HFF-Myc (cell line): Measurements from ENCODE around the gene EHD4.

Experiments
- DNase-seq: peaks from one replicate; pipeline ENCODE4 v3.0.0-alpha.2; 2011; ENCODE audit warnings: low read depth; ENCODE audit errors: extremely low read depth
- H3K4me3 ChIP-seq: replicated peaks from 2 replicates; pipeline ENCODE4 v1.5.1; 2011; ENCODE audit warnings: low read depth, mild to moderate bottlenecking, control low read depth, low read length
- CTCF ChIP-seq: IDR thresholded peaks from 2 replicates; pipeline ENCODE4 v1.5.1; 2012; ENCODE audit warnings: mild to moderate bottlenecking, low read depth, low read length, control low read depth; ENCODE audit errors: missing control alignments

EHD4 gene

GRCh38 chr15:41950489-41950888 lies 21.9 kb downstream of the EHD4 start:
- no peak for DNase-seq
- no peak for TF ChIP-seq CTCF
- H3K4me3 ChIP-seq: no peak overlapping the region

- no peak for DNase-seq
- TF ChIP-seq CTCF: no peak
- H3K4me3 ChIP-seq: no peak overlapping the region
Observed at GRCh38 chr15:41950127-41950483, 22.3 kb downstream of the EHD4 start.

DNA sequence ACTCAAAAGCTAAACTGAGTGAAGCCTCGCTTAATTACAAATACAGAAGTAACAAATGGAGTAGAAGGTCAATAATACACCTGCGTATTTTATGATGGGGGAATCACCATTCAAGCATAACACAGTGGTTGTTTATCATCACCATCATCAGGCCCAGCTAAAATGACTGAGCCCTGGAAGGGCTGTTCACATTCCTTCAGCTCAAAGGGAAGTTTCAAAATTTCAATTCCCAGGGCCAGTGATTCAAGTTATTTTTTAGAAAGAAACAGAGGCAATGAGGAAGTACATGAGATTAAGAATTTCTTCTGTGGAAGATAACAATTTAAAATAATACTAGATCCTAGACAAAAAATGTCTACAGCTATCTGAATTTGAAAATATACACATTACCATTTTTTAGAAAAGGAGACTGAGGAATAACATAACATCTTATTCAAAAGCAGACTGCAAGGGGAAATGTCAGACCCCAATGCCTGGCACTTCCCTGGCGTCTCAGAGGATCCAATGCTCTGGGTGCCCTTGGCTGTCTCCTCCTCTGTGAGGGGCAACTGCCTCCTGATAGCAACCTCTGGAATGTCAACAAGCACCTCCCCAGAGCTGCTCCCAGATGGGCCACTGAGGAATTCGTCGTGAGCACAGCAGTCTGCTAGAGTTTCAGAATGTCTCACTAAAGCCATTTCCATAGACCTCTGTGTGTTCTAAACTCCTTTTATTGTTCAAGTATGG lies 22.8 kb downstream of the EHD4 start:
- no peak for TF ChIP-seq CTCF
- no peak for DNase-seq
- no peak overlapping the region for H3K4me3 ChIP-seq

DNA sequence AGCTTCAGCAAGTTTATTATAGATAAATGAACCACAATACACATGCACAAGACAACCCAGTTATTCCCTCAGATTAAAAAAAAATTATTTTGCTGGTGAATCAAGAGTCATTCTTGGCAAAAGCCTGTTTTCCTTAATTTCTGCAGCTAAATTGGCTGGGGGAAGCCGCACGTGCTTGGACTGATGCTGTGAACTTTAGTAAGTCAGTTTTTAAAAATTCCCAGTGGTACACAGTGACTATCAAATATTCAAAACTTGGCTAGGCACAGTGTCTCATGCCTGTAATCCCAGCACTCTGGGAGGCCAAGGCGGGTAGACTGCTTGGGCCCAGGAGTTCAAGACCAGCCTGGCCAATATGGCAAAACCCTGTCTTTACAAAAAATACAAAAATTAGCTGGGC lies 23.9 kb downstream of the EHD4 start:
- TF ChIP-seq CTCF: no peak
- no peak for DNase-seq
- no peak overlapping the region for H3K4me3 ChIP-seq

DNA sequence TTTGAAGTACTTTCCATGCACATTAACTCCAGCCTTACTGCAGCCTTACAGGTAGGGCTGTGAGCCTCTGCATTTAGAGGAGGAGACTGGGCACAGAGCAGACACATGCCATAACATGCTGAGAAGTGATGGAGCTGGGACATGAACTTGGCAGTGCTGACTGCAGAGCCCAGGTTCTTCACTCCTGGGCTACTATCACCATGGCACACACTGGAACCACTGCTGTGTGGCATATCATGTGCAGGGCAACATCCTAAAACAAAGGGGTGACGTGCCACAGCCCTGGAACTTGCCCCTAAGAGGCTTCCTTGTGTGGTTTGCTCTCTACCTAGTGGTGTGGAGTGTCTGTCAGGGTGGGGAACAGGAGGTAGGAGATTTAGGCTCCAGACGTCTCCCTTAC lies 25.4 kb downstream of the EHD4 start:
- DNase-seq: no peak
- no peak for TF ChIP-seq CTCF
- no peak overlapping the region for H3K4me3 ChIP-seq

DNA sequence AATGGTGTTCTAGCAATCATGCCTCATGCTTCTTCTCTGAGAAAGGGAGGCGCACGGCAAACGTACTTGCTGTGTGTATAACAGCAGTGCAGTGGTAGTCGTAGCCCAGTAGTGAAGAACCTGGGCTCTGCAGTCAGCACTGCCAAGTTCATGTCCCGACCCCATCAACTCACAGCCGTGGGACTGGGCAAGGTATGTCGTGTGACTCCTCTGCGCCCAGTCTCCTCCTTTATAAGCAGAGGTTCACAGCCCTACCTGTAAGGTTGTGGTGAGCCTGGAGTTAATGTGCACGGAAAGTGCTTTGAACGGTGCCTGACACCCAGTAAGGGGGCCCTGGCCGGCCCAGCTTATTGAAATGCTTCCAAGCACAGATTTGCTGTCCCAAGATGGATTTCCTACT lies 26.6 kb downstream of the EHD4 start:
- no peak overlapping the region for H3K4me3 ChIP-seq
- no peak for DNase-seq
- TF ChIP-seq CTCF: no peak

DNA sequence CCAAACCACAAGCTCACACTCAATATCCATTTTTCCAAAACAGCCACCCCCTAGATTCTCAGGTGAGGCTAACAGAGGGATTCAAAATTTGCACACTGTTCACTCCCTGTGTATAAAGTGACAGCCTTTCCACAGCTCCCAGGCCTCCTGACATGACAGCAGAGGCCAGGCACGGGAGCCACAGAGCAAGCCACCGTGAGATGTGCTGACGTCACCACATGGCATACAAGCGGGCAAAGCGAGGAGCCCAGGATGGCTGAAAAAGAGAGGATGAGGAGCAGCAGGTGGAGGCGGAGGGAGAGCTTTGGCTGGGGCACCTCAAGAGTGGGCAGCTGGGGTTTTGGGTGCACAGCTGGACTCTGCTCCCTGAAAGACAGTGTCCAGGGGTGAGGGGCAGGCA lies 27.1 kb downstream of the EHD4 start:
- no peak for TF ChIP-seq CTCF
- no peak for DNase-seq
- no peak overlapping the region for H3K4me3 ChIP-seq
